ENCODE results near the gene LRRC71. TPM values are rescaled to one million over a fixed set of nuclear protein-coding genes. Genes with fewer than 3 reads are reported as not detected.

The LRRC71 gene
- total and polyA plus RNA-seq, 2 experiments from 2014 or later: 0.24 TPM; not detected in 1

DNA sequence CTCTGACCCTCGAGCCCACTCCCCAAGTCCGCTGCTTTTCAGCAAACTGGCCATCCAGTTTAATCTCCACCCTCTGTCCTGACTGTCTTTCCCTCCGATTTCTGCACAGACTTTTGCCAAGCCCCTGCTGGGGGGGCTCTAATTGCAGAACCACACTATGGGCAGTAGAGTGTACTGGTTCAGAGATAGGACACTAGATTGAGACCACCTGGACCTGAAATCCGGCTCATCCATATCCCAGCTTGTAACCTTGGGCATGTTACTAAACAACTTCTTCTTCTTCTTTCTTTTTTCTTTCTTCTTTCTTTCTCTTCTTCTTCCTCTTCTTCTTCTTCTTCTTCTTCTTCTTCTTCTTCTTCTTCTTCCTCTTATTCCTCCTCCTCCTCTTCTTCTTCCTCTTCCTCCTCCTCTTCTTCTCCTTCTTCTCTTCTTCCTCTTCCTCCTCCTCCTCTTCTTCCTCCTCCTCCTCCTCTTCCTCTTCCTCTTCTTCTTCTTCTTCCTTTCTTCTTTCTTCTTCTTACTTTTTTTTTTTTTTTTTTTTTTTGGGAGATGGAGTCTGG, 7.7 kb downstream of the LRRC71 start (continued):
- TF ChIP-seq ZNF331 (CRISPR knock-in tag; IDR thresholded peaks at IDR 0.05; ENCODE audit: low read depth): no peak

DNA sequence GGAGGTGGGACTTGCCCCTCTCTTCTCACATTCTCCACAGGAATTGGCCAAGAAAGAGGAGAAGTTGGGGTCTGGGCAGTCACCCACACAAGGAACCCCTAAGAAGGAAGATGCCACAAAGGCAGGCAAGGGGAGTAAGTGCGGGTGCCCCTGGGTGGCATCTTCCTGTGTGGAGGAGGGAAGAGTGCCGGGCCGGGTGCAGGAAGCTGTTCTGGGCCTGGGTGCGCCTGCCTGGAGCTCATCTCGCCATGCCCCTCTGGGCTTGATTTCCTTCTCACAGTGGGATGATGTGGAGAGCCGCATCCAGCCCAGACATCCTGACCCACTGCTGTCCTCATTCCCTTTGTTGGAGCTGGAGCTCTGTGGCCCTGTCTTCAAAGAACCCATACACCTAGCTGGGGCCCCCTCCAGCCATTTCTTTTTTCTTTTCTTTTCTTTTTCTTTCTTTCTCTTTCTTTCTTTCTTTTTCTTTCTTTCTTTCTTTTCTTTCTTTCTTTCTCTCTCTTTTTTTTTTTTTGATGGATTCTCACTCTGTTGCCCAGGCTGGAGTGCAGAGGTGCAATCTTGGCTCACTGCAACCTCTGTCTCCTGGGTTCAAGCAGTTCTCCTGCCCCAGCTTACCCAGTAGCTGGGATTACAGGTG, 9.3 kb downstream of the LRRC71 start:
- H3K79me2 ChIP-seq (replicated peaks; ENCODE audit: insufficient read depth): no peaks in the 10 kb centered on the region
- no peak for ATAC-seq
- TF ChIP-seq JUNB (IDR thresholded peaks at IDR 0.05; ENCODE audit: unreplicated experiment) (no peak), STAT1 (IDR thresholded peaks at IDR 0.05; ENCODE audit: unreplicated experiment) (no peak), NANOG (IDR thresholded peaks at IDR 0.05; ENCODE audit: borderline replicate concordance) (no peak), EZH2phosphoT487 (IDR thresholded peaks at IDR 0.05; ENCODE audit: unreplicated experiment) (no peak), CREB1 (CRISPR knock-in tag; IDR thresholded peaks at IDR 0.05; ENCODE audit: low read depth) (no peak)
- TF ChIP-seq, protein P1, sequence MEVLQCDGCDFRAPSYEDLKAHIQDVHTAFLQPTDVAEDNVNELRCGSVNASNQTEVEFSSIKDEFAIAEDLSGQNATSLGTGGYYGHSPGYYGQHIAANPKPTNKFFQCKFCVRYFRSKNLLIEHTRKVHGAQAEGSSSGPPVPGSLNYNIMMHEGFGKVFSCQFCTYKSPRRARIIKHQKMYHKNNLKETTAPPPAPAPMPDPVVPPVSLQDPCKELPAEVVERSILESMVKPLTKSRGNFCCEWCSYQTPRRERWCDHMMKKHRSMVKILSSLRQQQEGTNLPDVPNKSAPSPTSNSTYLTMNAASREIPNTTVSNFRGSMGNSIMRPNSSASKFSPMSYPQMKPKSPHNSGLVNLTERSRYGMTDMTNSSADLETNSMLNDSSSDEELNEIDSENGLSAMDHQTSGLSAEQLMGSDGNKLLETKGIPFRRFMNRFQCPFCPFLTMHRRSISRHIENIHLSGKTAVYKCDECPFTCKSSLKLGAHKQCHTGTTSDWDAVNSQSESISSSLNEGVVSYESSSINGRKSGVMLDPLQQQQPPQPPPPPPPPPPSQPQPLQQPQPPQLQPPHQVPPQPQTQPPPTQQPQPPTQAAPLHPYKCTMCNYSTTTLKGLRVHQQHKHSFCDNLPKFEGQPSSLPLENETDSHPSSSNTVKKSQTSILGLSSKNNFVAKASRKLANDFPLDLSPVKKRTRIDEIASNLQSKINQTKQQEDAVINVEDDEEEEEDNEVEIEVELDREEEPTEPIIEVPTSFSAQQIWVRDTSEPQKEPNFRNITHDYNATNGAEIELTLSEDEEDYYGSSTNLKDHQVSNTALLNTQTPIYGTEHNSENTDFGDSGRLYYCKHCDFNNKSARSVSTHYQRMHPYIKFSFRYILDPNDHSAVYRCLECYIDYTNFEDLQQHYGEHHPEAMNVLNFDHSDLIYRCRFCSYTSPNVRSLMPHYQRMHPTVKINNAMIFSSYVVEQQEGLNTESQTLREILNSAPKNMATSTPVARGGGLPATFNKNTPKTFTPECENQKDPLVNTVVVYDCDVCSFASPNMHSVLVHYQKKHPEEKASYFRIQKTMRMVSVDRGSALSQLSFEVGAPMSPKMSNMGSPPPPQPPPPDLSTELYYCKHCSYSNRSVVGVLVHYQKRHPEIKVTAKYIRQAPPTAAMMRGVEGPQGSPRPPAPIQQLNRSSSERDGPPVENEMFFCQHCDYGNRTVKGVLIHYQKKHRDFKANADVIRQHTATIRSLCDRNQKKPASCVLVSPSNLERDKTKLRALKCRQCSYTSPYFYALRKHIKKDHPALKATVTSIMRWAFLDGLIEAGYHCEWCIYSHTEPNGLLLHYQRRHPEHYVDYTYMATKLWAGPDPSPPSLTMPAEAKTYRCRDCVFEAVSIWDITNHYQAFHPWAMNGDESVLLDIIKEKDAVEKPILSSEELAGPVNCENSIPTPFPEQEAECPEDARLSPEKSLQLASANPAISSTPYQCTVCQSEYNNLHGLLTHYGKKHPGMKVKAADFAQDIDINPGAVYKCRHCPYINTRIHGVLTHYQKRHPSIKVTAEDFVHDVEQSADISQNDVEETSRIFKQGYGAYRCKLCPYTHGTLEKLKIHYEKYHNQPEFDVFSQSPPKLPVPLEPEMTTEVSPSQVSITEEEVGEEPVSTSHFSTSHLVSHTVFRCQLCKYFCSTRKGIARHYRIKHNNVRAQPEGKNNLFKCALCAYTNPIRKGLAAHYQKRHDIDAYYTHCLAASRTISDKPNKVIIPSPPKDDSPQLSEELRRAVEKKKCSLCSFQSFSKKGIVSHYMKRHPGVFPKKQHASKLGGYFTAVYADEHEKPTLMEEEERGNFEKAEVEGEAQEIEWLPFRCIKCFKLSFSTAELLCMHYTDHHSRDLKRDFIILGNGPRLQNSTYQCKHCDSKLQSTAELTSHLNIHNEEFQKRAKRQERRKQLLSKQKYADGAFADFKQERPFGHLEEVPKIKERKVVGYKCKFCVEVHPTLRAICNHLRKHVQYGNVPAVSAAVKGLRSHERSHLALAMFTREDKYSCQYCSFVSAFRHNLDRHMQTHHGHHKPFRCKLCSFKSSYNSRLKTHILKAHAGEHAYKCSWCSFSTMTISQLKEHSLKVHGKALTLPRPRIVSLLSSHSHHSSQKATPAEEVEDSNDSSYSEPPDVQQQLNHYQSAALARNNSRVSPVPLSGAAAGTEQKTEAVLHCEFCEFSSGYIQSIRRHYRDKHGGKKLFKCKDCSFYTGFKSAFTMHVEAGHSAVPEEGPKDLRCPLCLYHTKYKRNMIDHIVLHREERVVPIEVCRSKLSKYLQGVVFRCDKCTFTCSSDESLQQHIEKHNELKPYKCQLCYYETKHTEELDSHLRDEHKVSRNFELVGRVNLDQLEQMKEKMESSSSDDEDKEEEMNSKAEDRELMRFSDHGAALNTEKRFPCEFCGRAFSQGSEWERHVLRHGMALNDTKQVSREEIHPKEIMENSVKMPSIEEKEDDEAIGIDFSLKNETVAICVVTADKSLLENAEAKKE (CRISPR knock-in tag; IDR thresholded peaks at IDR 0.05): no peak
- H3K27ac ChIP-seq (ENCODE audit: low read depth): no peak overlapping the region
- Mint-ChIP-seq H3K36me3 (ENCODE audit: low read depth) (peaks cover 3% of the 10 kb centered on the region; the same call in 1 of the 3 replicates), H3K4me3 (no peak overlapping the region), H3K9me3 (no peaks in the 10 kb centered on the region; the same call in 1 of the 3 replicates), H3K27me3 (ENCODE audit: insufficient read depth, low read depth, poor library complexity) (peaks cover 69% of the 10 kb centered on the region), H3K4me1 (peaks cover 33% of the 10 kb centered on the region), H3K27ac (no peak overlapping the region)
- H3K9me2 ChIP-seq (ENCODE audit: insufficient read depth): no peaks in the 10 kb centered on the region
- H3K4me2 ChIP-seq: no peak overlapping the region
- peaks cover 3% of the 10 kb centered on the region; the same call in 1 of the 2 replicates for H3K4me1 ChIP-seq (ENCODE audit: insufficient read depth)
- H3K27me3 ChIP-seq (ENCODE audit: insufficient read depth): peaks cover 66% of the 10 kb centered on the region
- H3F3A ChIP-seq (replicated peaks; ENCODE audit: low read depth): peaks cover 9% of the 10 kb centered on the region; the same call in 1 of the 2 replicates
- H3K4me3 ChIP-seq: no peak overlapping the region
- no peaks in the 10 kb centered on the region for H3K36me3 ChIP-seq (ENCODE audit: insufficient read depth)
- no peaks in the 10 kb centered on the region for H4K20me1 ChIP-seq (replicated peaks; ENCODE audit: insufficient read depth)
- DNase-seq (ENCODE audit: low spot score): no peak
- H2AFZ ChIP-seq: no peak overlapping the region

Data from GM23338 (cell line).